Ishikawa (cell line): ENCODE data around the gene RASSF5.

Experiments used
- CEBPB ChIP-seq: IDR thresholded peaks from 2 replicates; pipeline ENCODE4 v1.6.1; 2012
- FOXM1 ChIP-seq: IDR thresholded peaks from 2 replicates; pipeline ENCODE4 v1.6.1; 2012; ENCODE audit warnings: low read depth, borderline replicate concordance
- NFIC ChIP-seq: IDR thresholded peaks from 2 replicates; pipeline ENCODE4 v1.6.1; 2012
- TAF1 ChIP-seq: IDR thresholded peaks from 2 replicates; pipeline ENCODE4 v1.6.1; 2012; ENCODE audit warnings: low read depth, mild to moderate bottlenecking
- TCF12 ChIP-seq: IDR thresholded peaks from 2 replicates; pipeline ENCODE4 v1.6.1; 2012; ENCODE audit warnings: low read depth
- YY1 ChIP-seq: IDR thresholded peaks from 2 replicates; pipeline ENCODE4 v1.6.1; 2012; ENCODE audit warnings: low read depth
- ZBTB7A ChIP-seq: IDR thresholded peaks from 2 replicates; pipeline ENCODE4 v1.6.1; 2012; ENCODE audit warnings: low read depth
- TF ChIP-seq, protein P1 (sequence below): IDR thresholded peaks from 2 replicates; pipeline ENCODE4 v1.6.1; 2012
- TF ChIP-seq, protein P2 (sequence below): IDR thresholded peaks from 2 replicates; pipeline ENCODE4 v1.6.1; 2012; ENCODE audit warnings: low read depth, mild to moderate bottlenecking

DNA sequence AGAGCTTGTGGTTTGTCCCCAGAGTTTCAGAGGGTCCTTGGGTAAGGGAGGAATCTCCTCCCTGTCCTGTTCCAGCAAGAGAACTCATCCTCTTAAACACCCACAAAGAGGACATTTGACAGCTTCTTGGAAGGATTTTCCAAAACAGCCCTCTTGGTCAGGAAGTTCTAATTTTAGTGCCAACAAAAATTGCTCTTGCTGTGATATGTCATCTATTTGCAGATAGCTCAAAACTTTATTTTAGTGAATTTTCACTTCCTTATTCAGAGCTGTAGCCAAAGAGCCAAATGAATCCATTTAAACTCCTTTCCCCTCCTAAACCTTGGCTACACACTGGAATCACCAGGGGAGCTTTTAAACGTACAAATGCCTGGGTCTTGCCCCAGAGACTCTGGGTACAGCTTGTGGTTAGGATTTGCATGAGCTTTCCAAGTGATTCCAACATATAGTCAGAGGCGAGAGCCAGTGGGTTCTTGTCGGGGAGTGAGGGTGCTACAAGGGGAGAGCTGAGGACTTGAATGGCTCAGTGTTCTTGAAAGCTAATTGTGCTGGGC is 11.8 kb upstream of the RASSF5 start:
- TF ChIP-seq, protein P1, sequence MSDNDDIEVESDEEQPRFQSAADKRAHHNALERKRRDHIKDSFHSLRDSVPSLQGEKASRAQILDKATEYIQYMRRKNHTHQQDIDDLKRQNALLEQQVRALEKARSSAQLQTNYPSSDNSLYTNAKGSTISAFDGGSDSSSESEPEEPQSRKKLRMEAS, result no peak
- TF ChIP-seq NFIC, result no peak
- no peak for TF ChIP-seq ZBTB7A
- TF ChIP-seq TCF12, result no peak
- TF ChIP-seq FOXM1, result no peak
- no peak for TF ChIP-seq YY1
- TF ChIP-seq CEBPB, result no peak
- TF ChIP-seq TAF1, result no peak
- TF ChIP-seq, protein P2, sequence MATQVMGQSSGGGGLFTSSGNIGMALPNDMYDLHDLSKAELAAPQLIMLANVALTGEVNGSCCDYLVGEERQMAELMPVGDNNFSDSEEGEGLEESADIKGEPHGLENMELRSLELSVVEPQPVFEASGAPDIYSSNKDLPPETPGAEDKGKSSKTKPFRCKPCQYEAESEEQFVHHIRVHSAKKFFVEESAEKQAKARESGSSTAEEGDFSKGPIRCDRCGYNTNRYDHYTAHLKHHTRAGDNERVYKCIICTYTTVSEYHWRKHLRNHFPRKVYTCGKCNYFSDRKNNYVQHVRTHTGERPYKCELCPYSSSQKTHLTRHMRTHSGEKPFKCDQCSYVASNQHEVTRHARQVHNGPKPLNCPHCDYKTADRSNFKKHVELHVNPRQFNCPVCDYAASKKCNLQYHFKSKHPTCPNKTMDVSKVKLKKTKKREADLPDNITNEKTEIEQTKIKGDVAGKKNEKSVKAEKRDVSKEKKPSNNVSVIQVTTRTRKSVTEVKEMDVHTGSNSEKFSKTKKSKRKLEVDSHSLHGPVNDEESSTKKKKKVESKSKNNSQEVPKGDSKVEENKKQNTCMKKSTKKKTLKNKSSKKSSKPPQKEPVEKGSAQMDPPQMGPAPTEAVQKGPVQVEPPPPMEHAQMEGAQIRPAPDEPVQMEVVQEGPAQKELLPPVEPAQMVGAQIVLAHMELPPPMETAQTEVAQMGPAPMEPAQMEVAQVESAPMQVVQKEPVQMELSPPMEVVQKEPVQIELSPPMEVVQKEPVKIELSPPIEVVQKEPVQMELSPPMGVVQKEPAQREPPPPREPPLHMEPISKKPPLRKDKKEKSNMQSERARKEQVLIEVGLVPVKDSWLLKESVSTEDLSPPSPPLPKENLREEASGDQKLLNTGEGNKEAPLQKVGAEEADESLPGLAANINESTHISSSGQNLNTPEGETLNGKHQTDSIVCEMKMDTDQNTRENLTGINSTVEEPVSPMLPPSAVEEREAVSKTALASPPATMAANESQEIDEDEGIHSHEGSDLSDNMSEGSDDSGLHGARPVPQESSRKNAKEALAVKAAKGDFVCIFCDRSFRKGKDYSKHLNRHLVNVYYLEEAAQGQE, result no peak
